Measurements from ENCODE around the gene HOXC13. TPM values are rescaled to one million over a fixed set of nuclear protein-coding genes. Genes with fewer than 3 reads are reported as not detected.

HOXC13 gene
- total RNA-seq, 4 donors from 2014 or later = not detected

DNA sequence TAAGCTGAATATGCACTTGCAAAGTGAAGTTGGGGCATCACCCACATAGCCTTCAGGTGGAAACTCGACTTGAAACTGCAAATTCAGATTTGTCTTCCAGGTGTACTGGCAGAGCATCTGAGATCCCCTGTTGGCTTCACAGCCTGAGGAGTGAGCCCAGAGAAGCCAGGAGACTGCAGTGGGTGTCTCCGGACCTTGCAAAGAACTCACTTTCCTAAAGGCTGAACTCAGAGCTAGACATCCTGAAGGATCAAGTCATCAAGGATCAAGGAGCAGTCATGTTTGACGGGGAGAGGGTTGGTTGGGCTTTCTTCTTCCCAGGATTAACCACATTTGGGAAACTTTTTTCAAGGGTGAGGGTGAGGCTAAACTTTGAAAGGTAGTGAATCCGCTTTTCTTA, 9.1 kb upstream of the HOXC13 start:
- DNase-seq = no peak
- peaks cover 0 to 62% of the 10 kb centered on the region in 2 donors for H3K27me3 ChIP-seq
- H3K4me3 ChIP-seq = no peak overlapping the region
- TF ChIP-seq POLR2A (IDR thresholded peaks at IDR 0.05) (no peak), CTCF (IDR thresholded peaks at IDR 0.05) (no peak)
- peaks cover 0 to 5% (median 0%) of the 10 kb centered on the region in 4 donors for H3K9me3 ChIP-seq
- no peaks in the 10 kb centered on the region for H3K36me3 ChIP-seq
- no peaks in the 10 kb centered on the region for H3K4me1 ChIP-seq
- H3K27ac ChIP-seq = no peak overlapping the region

- Histone ChIP-seq H3K27ac (no peak overlapping the region), H3K36me3 (no peaks in the 10 kb centered on the region), H3K4me3 (no peak overlapping the region), H3K27me3 (peaks cover 0 to 65% of the 10 kb centered on the region in 2 donors), H3K4me1 (no peaks in the 10 kb centered on the region), H3K9me3 (peaks cover 0 to 5% (median 0%) of the 10 kb centered on the region in 4 donors)
- no peak for DNase-seq
- TF ChIP-seq CTCF (IDR thresholded peaks at IDR 0.05) (no peak), POLR2A (IDR thresholded peaks at IDR 0.05) (no peak)
Measured at GRCh38 chr12:53930591-53931255, 7.9 kb upstream of the HOXC13 start.

DNA sequence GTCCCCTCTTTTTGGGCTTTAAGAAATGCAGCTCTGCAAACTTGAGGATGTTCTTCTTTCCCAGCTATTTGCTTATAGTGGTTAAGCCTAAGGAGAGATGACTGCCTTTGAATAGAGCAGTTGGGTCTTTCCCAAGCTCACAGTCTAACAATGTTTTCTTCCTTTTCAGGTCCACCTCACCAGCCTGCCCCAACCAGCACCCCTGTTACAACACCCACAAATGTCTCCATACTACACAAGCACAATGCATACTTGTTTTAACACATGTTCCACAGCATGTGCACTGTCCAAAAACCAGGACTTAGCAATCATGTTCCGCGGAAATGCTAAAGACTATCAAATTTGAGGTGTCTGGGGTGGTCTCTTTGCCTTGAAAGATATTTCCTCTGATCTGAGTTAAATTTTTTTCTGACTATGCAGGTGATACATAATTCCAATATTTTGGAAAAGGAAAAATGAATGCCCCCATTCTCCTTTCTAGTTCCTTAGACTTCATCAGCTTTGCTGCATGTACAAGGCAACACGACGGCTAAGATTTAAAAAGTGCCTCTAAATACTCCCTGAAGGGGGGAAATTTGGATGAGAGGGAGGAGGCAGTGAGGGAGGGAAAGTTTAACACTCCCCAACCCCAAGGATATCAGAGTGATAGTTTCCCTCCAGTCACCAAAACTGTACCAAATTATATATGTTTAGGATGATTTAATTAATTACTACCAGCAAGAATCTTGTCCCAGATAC, 6.6 kb upstream of the HOXC13 start:
- no peak for DNase-seq
- H3K27ac ChIP-seq = no peak overlapping the region
- H3K36me3 ChIP-seq = no peaks in the 10 kb centered on the region
- TF ChIP-seq POLR2A (IDR thresholded peaks at IDR 0.05) (no peak), CTCF (IDR thresholded peaks at IDR 0.05) (no peak)
- H3K9me3 ChIP-seq = peaks cover 0 to 5% (median 0%) of the 10 kb centered on the region in 4 donors
- no peak overlapping the region for H3K4me3 ChIP-seq
- no peaks in the 10 kb centered on the region for H3K4me1 ChIP-seq
- peaks cover 0 to 66% of the 10 kb centered on the region in 2 donors for H3K27me3 ChIP-seq

GRCh38 chr12:53932915-53933314, 5.7 kb upstream of the HOXC13 start:
- H3K27ac ChIP-seq = no peak overlapping the region
- no peaks in the 10 kb centered on the region for H3K4me1 ChIP-seq
- H3K4me3 ChIP-seq = no peak overlapping the region
- no peak for DNase-seq
- H3K9me3 ChIP-seq = peaks cover 0 to 5% (median 0%) of the 10 kb centered on the region in 4 donors
- TF ChIP-seq CTCF (IDR thresholded peaks at IDR 0.05) (no peak), POLR2A (IDR thresholded peaks at IDR 0.05) (no peak)
- peaks cover 0 to 68% of the 10 kb centered on the region in 2 donors for H3K27me3 ChIP-seq
- no peaks in the 10 kb centered on the region for H3K36me3 ChIP-seq

GRCh38 chr12:53935383-53936341, 3.0 kb upstream of the HOXC13 start:
- Histone ChIP-seq H3K9me3 (peaks cover 0 to 9% (median 0%) of the 10 kb centered on the region in 4 donors), H3K27ac (no peak overlapping the region), H3K4me3 (no peak overlapping the region), H3K27me3 (peaks cover 0 to 78% of the 10 kb centered on the region in 2 donors), H3K4me1 (peaks cover 0 to 13% (median 0%) of the 10 kb centered on the region in 4 donors), H3K36me3 (no peaks in the 10 kb centered on the region)
- DNase-seq = no peak
- TF ChIP-seq POLR2A (IDR thresholded peaks at IDR 0.05) (no peak), CTCF (IDR thresholded peaks at IDR 0.05) (no peak)
